Hepatocyte (in vitro differentiated cells): ENCODE data around the gene POLR3K.

ENCODE experiments used
- EZH2 ChIP-seq: fragments of 200-600 bp; sonication (generic); IDR thresholded peaks from 2 replicates; pipeline ENCODE4 v1.6.1; 2016; ENCODE audit warnings: antibody characterized with exemption, mild to moderate bottlenecking, borderline replicate concordance
- TF ChIP-seq, protein P1 (sequence below): fragments of 200-600 bp; sonication (generic); IDR thresholded peaks from 2 replicates; pipeline ENCODE4 v1.5.1; 2016; ENCODE audit warnings: antibody characterized with exemption, mild to moderate bottlenecking; ENCODE audit not compliant: poor library complexity

DNA sequence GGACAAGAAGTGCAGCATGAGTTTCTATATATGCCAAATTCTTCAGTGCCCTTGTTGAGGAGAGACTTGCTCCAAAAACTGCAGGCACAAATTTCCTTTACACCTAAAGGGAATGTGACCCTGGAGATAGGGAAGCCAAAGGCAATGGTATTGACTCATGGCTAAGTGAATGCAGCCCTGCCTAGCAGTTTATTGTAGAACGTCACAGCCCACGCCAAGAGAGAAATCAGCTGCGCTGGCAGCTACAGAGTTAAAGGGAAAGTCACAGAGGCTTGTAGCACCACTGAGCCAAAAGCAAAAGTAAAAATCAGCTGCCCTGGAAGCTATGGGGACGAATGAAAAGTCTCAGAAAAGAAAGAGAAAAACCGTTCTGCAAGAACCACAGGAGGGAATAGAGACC lies 10.1 kb downstream of the POLR3K start:
- TF ChIP-seq, protein P1, sequence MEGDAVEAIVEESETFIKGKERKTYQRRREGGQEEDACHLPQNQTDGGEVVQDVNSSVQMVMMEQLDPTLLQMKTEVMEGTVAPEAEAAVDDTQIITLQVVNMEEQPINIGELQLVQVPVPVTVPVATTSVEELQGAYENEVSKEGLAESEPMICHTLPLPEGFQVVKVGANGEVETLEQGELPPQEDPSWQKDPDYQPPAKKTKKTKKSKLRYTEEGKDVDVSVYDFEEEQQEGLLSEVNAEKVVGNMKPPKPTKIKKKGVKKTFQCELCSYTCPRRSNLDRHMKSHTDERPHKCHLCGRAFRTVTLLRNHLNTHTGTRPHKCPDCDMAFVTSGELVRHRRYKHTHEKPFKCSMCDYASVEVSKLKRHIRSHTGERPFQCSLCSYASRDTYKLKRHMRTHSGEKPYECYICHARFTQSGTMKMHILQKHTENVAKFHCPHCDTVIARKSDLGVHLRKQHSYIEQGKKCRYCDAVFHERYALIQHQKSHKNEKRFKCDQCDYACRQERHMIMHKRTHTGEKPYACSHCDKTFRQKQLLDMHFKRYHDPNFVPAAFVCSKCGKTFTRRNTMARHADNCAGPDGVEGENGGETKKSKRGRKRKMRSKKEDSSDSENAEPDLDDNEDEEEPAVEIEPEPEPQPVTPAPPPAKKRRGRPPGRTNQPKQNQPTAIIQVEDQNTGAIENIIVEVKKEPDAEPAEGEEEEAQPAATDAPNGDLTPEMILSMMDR: no peak
- TF ChIP-seq EZH2: no peak
